Upper lobe of left lung (tissue), 4 donors: ENCODE data around the gene PPDPF.

Experiments used
- POLR2A ChIP-seq, 4 donors: fragments of 450-650 bp; IDR thresholded peaks; one replicate each; pipeline ENCODE4 v1.5.1; 2016 to 2017; ENCODE audit warnings: antibody characterized with exemption in 4 of 4, mild to moderate bottlenecking in 2 of 4
- POLR2AphosphoS5 ChIP-seq, 2 donors: sonication (generic); formaldehyde crosslinking; IDR thresholded peaks; one replicate each; pipeline ENCODE4 v1.5.1; 2017; ENCODE audit warnings: antibody characterized with exemption in 2 of 2

DNA sequence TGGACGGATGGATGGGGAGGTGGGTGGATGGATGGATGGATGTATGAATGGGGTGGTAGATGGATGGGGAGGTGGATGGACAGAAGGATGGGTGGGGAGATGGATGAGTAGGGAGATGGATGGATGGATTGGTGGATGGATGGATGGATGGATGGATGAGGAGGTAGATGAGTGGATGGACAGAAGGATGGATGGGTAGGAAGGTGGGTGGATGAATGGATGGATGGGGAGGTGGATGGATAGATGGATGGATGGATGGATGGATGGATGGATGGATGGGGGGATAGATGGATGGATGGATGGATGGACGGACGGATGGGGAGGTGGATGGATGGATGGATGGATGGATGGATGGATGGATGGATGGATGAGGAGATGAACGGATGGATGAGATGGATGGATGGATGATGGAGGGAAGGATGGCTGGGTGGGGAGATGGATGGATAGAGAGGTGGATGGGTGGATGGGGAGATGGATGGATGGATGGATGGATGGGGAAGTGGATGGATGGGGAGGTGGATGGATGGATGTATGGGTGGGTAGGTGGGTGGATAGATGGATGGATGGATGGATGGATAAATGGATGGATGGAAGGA is 28.8 kb upstream of the PPDPF start:
- TF ChIP-seq POLR2A (IDR thresholded peaks at IDR 0.05) (no peak), POLR2AphosphoS5 (IDR thresholded peaks at IDR 0.05) (no peak)
